Measurements from ENCODE around the gene SPATA9. TPM values are rescaled to one million over a fixed set of nuclear protein-coding genes. Genes with fewer than 3 reads are reported as not detected.

The SPATA9 gene
- total and polyA plus RNA-seq, 9 of the 15 experiments (the other 6 are each of a cell fraction or from before 2014, with no cell fraction given) = 0.16 to 5.5 (median 0.39) TPM; not detected in 3

- TF ChIP-seq HOMEZ (CRISPR knock-in tag; IDR thresholded peaks at IDR 0.05) (no peak), PHF21A (IDR thresholded peaks at IDR 0.05; ENCODE audit: borderline replicate concordance, low read depth) (no peak), SMARCB1 (IDR thresholded peaks at IDR 0.05; ENCODE audit: insufficient read length, low read depth) (no peak), MBD2 (IDR thresholded peaks at IDR 0.05; ENCODE audit: borderline replicate concordance, low read depth) (0 out of 2 replicates have a peak, but pooled peaks have one; percentile 34), KDM5B (IDR thresholded peaks at IDR 0.05; ENCODE audit: insufficient replicate concordance, low read depth, low read length) (no peak), STAG1 (CRISPR knock-in tag; IDR thresholded peaks at IDR 0.05; ENCODE audit: borderline replicate concordance) (no peak), TRIM28 (IDR thresholded peaks at IDR 0.05) (no peak), BCLAF1 (IDR thresholded peaks at IDR 0.05; ENCODE audit: borderline replicate concordance in 1 of 2, control insufficient read depth in 1 of 2, low read depth in 2 of 2, low read length in 1 of 2) (0 out of 4 replicates have a peak, but pooled peaks of 1 of the 2 experiments have one; percentile 64), ZNF76 (CRISPR knock-in tag; IDR thresholded peaks at IDR 0.05; ENCODE audit: borderline replicate concordance) (no peak), KDM2B (CRISPR knock-in tag; IDR thresholded peaks at IDR 0.05) (no peak), SPI1 (IDR thresholded peaks at IDR 0.05; ENCODE audit: borderline replicate concordance, low read depth, low read length) (no peak), TAF1 (IDR thresholded peaks at IDR 0.05; ENCODE audit: control insufficient read depth, extremely low read depth, insufficient read depth, low read length, severe bottlenecking) (peak; percentile 28), THRB (CRISPR knock-in tag; conservative IDR thresholded peaks at IDR 0.05) (no peak), GATAD2A (IDR thresholded peaks at IDR 0.05) (0 out of 2 replicates have a peak, but pooled peaks have one; percentile 77), PTRF (tag; IDR thresholded peaks at IDR 0.05) (no peak), ZKSCAN3 (CRISPR knock-in tag; IDR thresholded peaks at IDR 0.05) (no peak), MLX (CRISPR knock-in tag; conservative IDR thresholded peaks at IDR 0.05) (no peak), RAD21 (CRISPR knock-in tag; conservative IDR thresholded peaks at IDR 0.05 in 1 of 2, IDR thresholded peaks at IDR 0.05 in 1 of 2) (peak in 1 of 2 experiments; percentile 42; a peak in 3 of 4 replicates), ZNF778 (CRISPR knock-in tag; IDR thresholded peaks at IDR 0.05) (no peak)
Observed at GRCh38 chr5:95709967-95710650, 27.3 kb upstream of the SPATA9 start (continued).
